Transverse colon (tissue), 4 donors: Measurements from ENCODE around the gene ERGIC1. TPM values are rescaled to one million over a fixed set of nuclear protein-coding genes. Genes with fewer than 3 reads are reported as not detected.
"Not testable (repeated sequence)": the region's sequence is repeated elsewhere in the genome, so short reads cannot be mapped to it uniquely, and the experiment has no call there.

Experiments used
- DNase-seq: peaks from one replicate; pipeline ENCODE4 v3.0.0-alpha.2; 2019
- H3K27ac ChIP-seq, 4 donors: fragments of 200-600 bp; sonication (generic); 2 replicates each; pipeline ENCODE4 v1.5.1; 2016 to 2018; ENCODE audit warnings: inconsistent platforms in 4 of 4
- H3K27me3 ChIP-seq: fragments of 200-600 bp; sonication (generic); 2 replicates; pipeline ENCODE4 v1.5.1; 2017; ENCODE audit warnings: inconsistent platforms
- H3K36me3 ChIP-seq, 4 donors: fragments of 200-600 bp; sonication (generic); 2 replicates each; pipeline ENCODE4 v1.5.1; 2017 to 2019; ENCODE audit warnings: inconsistent platforms in 4 of 4
- H3K4me1 ChIP-seq, 4 donors: fragments of 200-600 bp; sonication (generic); 2 replicates each; pipeline ENCODE4 v1.5.1; 2017 to 2020; ENCODE audit warnings: inconsistent platforms in 4 of 4
- H3K4me3 ChIP-seq, 4 donors: fragments of 200-600 bp; sonication (generic); 1 replicate in 1 of 4; 2 replicates in 3 of 4; pipeline versions ENCODE4 v1.5.1 to v1.6.1; 2017 to 2019; ENCODE audit warnings: inconsistent platforms in 4 of 4
- H3K9me3 ChIP-seq, 2 donors: fragments of 200-600 bp; sonication (generic); 2 replicates each; pipeline ENCODE4 v1.5.1; 2017 to 2019; ENCODE audit warnings: inconsistent platforms in 2 of 2
- CTCF ChIP-seq, 5 experiments: fragments of 200-600 bp in 3 of 5; fragments of 450-650 bp in 2 of 5; sonication (generic) in 3 of 5; IDR thresholded peaks; 1 replicate in 2 of 5; 2 replicates in 3 of 5; pipeline ENCODE4 v1.5.1; 2016 to 2017; ENCODE audit warnings: antibody characterized with exemption in 5 of 5, inconsistent platforms in 3 of 5, mild to moderate bottlenecking in 2 of 5, moderate library complexity in 1 of 5
- EP300 ChIP-seq: sonication (generic); formaldehyde crosslinking; IDR thresholded peaks from one replicate; pipeline ENCODE4 v1.6.1; 2017; ENCODE audit warnings: antibody characterized with exemption, low read depth
- POLR2A ChIP-seq: fragments of 450-650 bp; IDR thresholded peaks from one replicate; pipeline ENCODE4 v1.6.1; 2016; ENCODE audit warnings: antibody characterized with exemption, mild to moderate bottlenecking, moderate library complexity
- POLR2AphosphoS5 ChIP-seq, 3 donors: sonication (generic); formaldehyde crosslinking; IDR thresholded peaks; one replicate each; pipeline ENCODE4 v1.6.1; 2016; ENCODE audit warnings: antibody characterized with exemption in 3 of 3
- WGBS, 2 donors: methylation state at CpG; one replicate each; pipeline ENCODE4 v1.1.5; 2018; ENCODE audit warnings: low coverage in 1 of 2; 5-methylcytosine and 5-hydroxymethylcytosine counted together
- in situ Hi-C, 4 donors: fragments of 200-750 bp; cut with MboI; loops; one replicate each; pipeline versions ENCODE4 v1.15.0 to v1.15.1; 2017; ENCODE audit warnings: low sequenced_read_pairs in 3 of 4, low pct_ligation_motif_present in 1 of 4, low pct_unique_long_range_greater_than_20kb in 1 of 4
- intact Hi-C: fragments of 100-400 bp; cut with DNase I; formaldehyde crosslinking; loops from one replicate; pipeline ENCODE4 v1.15.1; 2023; ENCODE audit warnings: low total_unique reads
- total RNA-seq, 4 donors: library from RNA; depleted of rRNA; stranded (reverse); fragments of >200 nt; gene quantifications; one replicate each; pipeline ENCODE4 v1.1.0, GENCODE V29; 2016

Gene ERGIC1
- total RNA-seq, 4 donors from 2014 or later, result 125 to 252 (median 184) TPM

- peak overlapping the region in 1 of 4 donors; percentile 24 for H3K4me3 ChIP-seq
- H3K27me3 ChIP-seq, result no peaks in the 10 kb centered on the region
- WGBS, 2 donors, result 77 to 89% methylated on average over 11 of the region's 11 CpGs
- in situ Hi-C loops (no loop called here), intact Hi-C loops (no loop called here)
- no peak for TF ChIP-seq POLR2A
- TF ChIP-seq POLR2AphosphoS5 (IDR thresholded peaks at IDR 0.05), result no peak
- no peak for TF ChIP-seq CTCF (IDR thresholded peaks at IDR 0.05)
- TF ChIP-seq EP300, result no peak
- no peaks in the 10 kb centered on the region for H3K36me3 ChIP-seq
- DNase-seq, result no peak
- peak overlapping the region; percentile 57 to 84 (median 70) for H3K27ac ChIP-seq
- H3K4me1 ChIP-seq, result peaks cover 0 to 12% (median 5%) of the 10 kb centered on the region in 4 donors
- peaks cover 0 to 5% of the 10 kb centered on the region in 2 donors for H3K9me3 ChIP-seq
These were observed 26.2 kb upstream of the ERGIC1 start for GRCh38 chr5:172807766-172808311.

GRCh38 chr5:172809774-172810173 lies 24.3 kb upstream of the ERGIC1 start:
- Histone ChIP-seq H3K4me1 (peaks cover 0 to 12% (median 5%) of the 10 kb centered on the region in 4 donors), H3K4me3 (no peak overlapping the region), H3K9me3 (peaks cover 0 to 5% of the 10 kb centered on the region in 2 donors), H3K36me3 (no peaks in the 10 kb centered on the region), H3K27me3 (no peaks in the 10 kb centered on the region), H3K27ac (no peak overlapping the region)
- TF ChIP-seq CTCF (IDR thresholded peaks at IDR 0.05) (no peak), POLR2A (no peak), POLR2AphosphoS5 (IDR thresholded peaks at IDR 0.05) (no peak), EP300 (no peak)
- no peak for DNase-seq
- in situ Hi-C loops, result no loop called here
- intact Hi-C loops, result no loop called here
- 100% methylated on average over 2 of the region's 2 CpGs; no CpG with 5 or more reads in 1 of the 2 donors for WGBS, 2 donors

- in situ Hi-C loops, H3K36me3 ChIP-seq, H3K9me3 ChIP-seq, H3K4me3 ChIP-seq, H3K27ac ChIP-seq, DNase-seq, H3K27me3 ChIP-seq, intact Hi-C loops: not testable (repeated sequence)
- 86 to 89% methylated on average over 1 to 4 of the region's 4 CpGs for WGBS, 2 donors
- H3K4me1 ChIP-seq, result peaks cover 0 to 12% (median 5%) of the 10 kb centered on the region in 4 donors
These were observed 23.1 kb upstream of the ERGIC1 start for GRCh38 chr5:172810996-172811395.

GRCh38 chr5:172815631-172816030 lies 18.4 kb upstream of the ERGIC1 start:
- Histone ChIP-seq H3K4me1 (peaks cover 6 to 14% (median 10%) of the 10 kb centered on the region in 4 donors), H3K9me3 (no peaks in the 10 kb centered on the region)

More at GRCh38 chr5:172815631-172816030, 18.4 kb upstream of the ERGIC1 start:
- Histone ChIP-seq H3K36me3 (no peaks in the 10 kb centered on the region), H3K27me3 (no peaks in the 10 kb centered on the region), H3K4me3 (no peak overlapping the region), H3K27ac (no peak overlapping the region)
- in situ Hi-C loops (no loop called here), intact Hi-C loops (no loop called here)
- DNase-seq, result no peak
- 78 to 79% methylated on average over 3 to 7 of the region's 7 CpGs for WGBS, 2 donors
- no peak for TF ChIP-seq EP300
- no peak for TF ChIP-seq CTCF (IDR thresholded peaks at IDR 0.05)
- TF ChIP-seq POLR2A, result no peak
- TF ChIP-seq POLR2AphosphoS5 (IDR thresholded peaks at IDR 0.05), result no peak
